ENCODE measurements around the gene WDR93. TPM values are rescaled to one million over a fixed set of nuclear protein-coding genes. Genes with fewer than 3 reads are reported as not detected.

The WDR93 gene
- total RNA-seq, 1 experiment from 2014 or later: not detected

GRCh38 chr15:89669941-89670340, 20.7 kb upstream of the WDR93 start:
- Histone ChIP-seq H2AFZ (ENCODE audit: low read length) (no peak overlapping the region), H4K91ac (ENCODE audit: insufficient read length, low read depth, low read length) (no peak overlapping the region), H3T11ph (ENCODE audit: low read length) (no peak overlapping the region), H2BK15ac (ENCODE audit: low read depth, low read length) (no peak overlapping the region), H3K4ac (ENCODE audit: low read depth, low read length) (no peak overlapping the region), H3K9me3 (ENCODE audit: control insufficient read depth, low read depth, low read length) (no peaks in the 10 kb centered on the region), H4K20me1 (ENCODE audit: control insufficient read depth, insufficient read depth, insufficient read length) (no peaks in the 10 kb centered on the region), H2BK12ac (ENCODE audit: insufficient read length, low read depth, low read length) (no peak overlapping the region), H3K18ac (ENCODE audit: insufficient read length, low read depth, low read length) (no peak overlapping the region), H2BK20ac (ENCODE audit: low read depth, low read length, poor library complexity, severe bottlenecking) (no peak overlapping the region), H3K23me2 (ENCODE audit: insufficient read length, low read depth, low read length, poor library complexity, severe bottlenecking) (no peaks in the 10 kb centered on the region), H3K79me2 (ENCODE audit: insufficient read depth, low read length) (no peaks in the 10 kb centered on the region), H3K4me2 (ENCODE audit: insufficient read depth, insufficient read length, low read length) (no peak overlapping the region), H3K27ac (ENCODE audit: insufficient read length, low read depth, low read length) (no peak overlapping the region), H3K56ac (ENCODE audit: insufficient read length, low read depth, low read length) (no peak overlapping the region), H3K23ac (ENCODE audit: insufficient read length, low read depth, low read length) (no peak overlapping the region), H3K9ac (ENCODE audit: extremely low read depth, insufficient read length, low read length) (no peak overlapping the region), H3K4me1 (ENCODE audit: insufficient read depth, low read length) (no peaks in the 10 kb centered on the region), H2AK5ac (ENCODE audit: insufficient read length, low read length) (no peak overlapping the region), H2BK5ac (ENCODE audit: insufficient read length, low read length) (no peak overlapping the region), H3K79me1 (ENCODE audit: insufficient read depth, low read depth, low read length, poor library complexity, severe bottlenecking) (no peaks in the 10 kb centered on the region), H4K5ac (ENCODE audit: insufficient read length, low read depth, low read length) (no peak overlapping the region), H3K27me3 (ENCODE audit: insufficient read depth, low read length) (no peaks in the 10 kb centered on the region), H2BK120ac (ENCODE audit: low read depth, low read length, poor library complexity, severe bottlenecking) (no peak overlapping the region), H3K14ac (ENCODE audit: insufficient read depth, low read length) (no peak overlapping the region), H4K8ac (replicated peaks; ENCODE audit: insufficient read length, low read depth, low read length) (no peak overlapping the region)
- no CpG with 5 or more reads among the region's 15 CpGs for WGBS (ENCODE audit: extremely low coverage, insufficient read length, low lambda C conversion rate)
- Mint-ChIP-seq H3K27me3 (ENCODE audit: low read depth) (peaks cover 32% of the 10 kb centered on the region), H3K4me3 (no peak overlapping the region), H3K36me3 (ENCODE audit: insufficient read depth in 1 of 3, low read depth in 3 of 3) (no peaks in the 10 kb centered on the region; a peak in 1 of 7 replicates), H3K4me1 (peaks cover 5 to 15% of the 10 kb centered on the region in 2 experiments), H3K27ac (no peak overlapping the region), H3K9me3 (no peaks in the 10 kb centered on the region)
- no peak for DNase-seq
- no peak for TF ChIP-seq CTCF (conservative IDR thresholded peaks at IDR 0.05)
